Osteocyte (in vitro differentiated cells): ENCODE measurements around the gene PPWD1. TPM values are rescaled to one million over a fixed set of nuclear protein-coding genes. Genes with fewer than 3 reads are reported as not detected.
"Not testable (repeated sequence)": the region's sequence is repeated elsewhere in the genome, so short reads cannot be mapped to it uniquely, and the experiment has no call there.

Experiments
- DNase-seq: peaks from one replicate; pipeline ENCODE4 v3.0.0; 2021; ENCODE audit warnings: mixed read lengths; ENCODE audit not compliant: unreplicated experiment; ENCODE audit errors: extremely low spot score
- H3K27ac Mint-ChIP-seq: one replicate; pipeline ENCODE4 v1.8.0; 2021; ENCODE audit warnings: mild to moderate bottlenecking, mixed read lengths; ENCODE audit not compliant: unreplicated experiment
- H3K27me3 Mint-ChIP-seq: one replicate; pipeline ENCODE4 v1.8.0; 2021; ENCODE audit warnings: mixed read lengths; ENCODE audit not compliant: unreplicated experiment
- H3K36me3 Mint-ChIP-seq: one replicate; pipeline ENCODE4 v1.8.0; 2021; ENCODE audit warnings: mixed read lengths; ENCODE audit not compliant: unreplicated experiment
- H3K4me1 Mint-ChIP-seq: one replicate; pipeline ENCODE4 v1.8.0; 2021; ENCODE audit warnings: mixed read lengths; ENCODE audit not compliant: unreplicated experiment
- H3K4me3 Mint-ChIP-seq: one replicate; pipeline ENCODE4 v1.8.0; 2021; ENCODE audit warnings: mild to moderate bottlenecking, moderate library complexity, mixed read lengths; ENCODE audit not compliant: unreplicated experiment
- H3K9me3 Mint-ChIP-seq: one replicate; pipeline ENCODE4 v1.8.0; 2021; ENCODE audit warnings: mixed read lengths; ENCODE audit not compliant: unreplicated experiment
- total RNA-seq: library from RNA; stranded (reverse); gene quantifications from 2 replicates; pipeline ENCODE4 v1.2.1, GENCODE V29; 2021
- TF ChIP-seq, protein P1 (sequence below): fragments of 200-600 bp; sonication (generic); IDR thresholded peaks from 2 replicates; pipeline ENCODE4 v1.5.0; 2021; ENCODE audit warnings: antibody characterized with exemption, mild to moderate bottlenecking, moderate library complexity

Gene PPWD1
- total RNA-seq, 1 donor from 2014 or later, result 33.2 TPM

GRCh38 chr5:65612298-65612907 lies 49.3 kb downstream of the PPWD1 start:
- no peak overlapping the region for H3K4me3 Mint-ChIP-seq
- no peaks in the 10 kb centered on the region for H3K4me1 Mint-ChIP-seq
- TF ChIP-seq, protein P1, sequence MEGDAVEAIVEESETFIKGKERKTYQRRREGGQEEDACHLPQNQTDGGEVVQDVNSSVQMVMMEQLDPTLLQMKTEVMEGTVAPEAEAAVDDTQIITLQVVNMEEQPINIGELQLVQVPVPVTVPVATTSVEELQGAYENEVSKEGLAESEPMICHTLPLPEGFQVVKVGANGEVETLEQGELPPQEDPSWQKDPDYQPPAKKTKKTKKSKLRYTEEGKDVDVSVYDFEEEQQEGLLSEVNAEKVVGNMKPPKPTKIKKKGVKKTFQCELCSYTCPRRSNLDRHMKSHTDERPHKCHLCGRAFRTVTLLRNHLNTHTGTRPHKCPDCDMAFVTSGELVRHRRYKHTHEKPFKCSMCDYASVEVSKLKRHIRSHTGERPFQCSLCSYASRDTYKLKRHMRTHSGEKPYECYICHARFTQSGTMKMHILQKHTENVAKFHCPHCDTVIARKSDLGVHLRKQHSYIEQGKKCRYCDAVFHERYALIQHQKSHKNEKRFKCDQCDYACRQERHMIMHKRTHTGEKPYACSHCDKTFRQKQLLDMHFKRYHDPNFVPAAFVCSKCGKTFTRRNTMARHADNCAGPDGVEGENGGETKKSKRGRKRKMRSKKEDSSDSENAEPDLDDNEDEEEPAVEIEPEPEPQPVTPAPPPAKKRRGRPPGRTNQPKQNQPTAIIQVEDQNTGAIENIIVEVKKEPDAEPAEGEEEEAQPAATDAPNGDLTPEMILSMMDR, result no peak
- peaks cover 59% of the 10 kb centered on the region for H3K36me3 Mint-ChIP-seq
- DNase-seq, result no peak
- H3K9me3 Mint-ChIP-seq, result no peaks in the 10 kb centered on the region
- no peak overlapping the region for H3K27ac Mint-ChIP-seq
- no peaks in the 10 kb centered on the region for H3K27me3 Mint-ChIP-seq

GRCh38 chr5:65620021-65620420 lies 56.9 kb downstream of the PPWD1 start:
- peaks cover 17% of the 10 kb centered on the region for H3K4me1 Mint-ChIP-seq
- no peaks in the 10 kb centered on the region for H3K27me3 Mint-ChIP-seq
- TF ChIP-seq, protein P1, result no peak
- H3K4me3 Mint-ChIP-seq, result no peak overlapping the region
- peaks cover 10% of the 10 kb centered on the region for H3K36me3 Mint-ChIP-seq
- H3K9me3 Mint-ChIP-seq, result no peaks in the 10 kb centered on the region
- no peak for DNase-seq
- H3K27ac Mint-ChIP-seq, result no peak overlapping the region

- not testable (repeated sequence) for H3K27ac Mint-ChIP-seq, H3K36me3 Mint-ChIP-seq, H3K9me3 Mint-ChIP-seq, DNase-seq, H3K27me3 Mint-ChIP-seq
- Mint-ChIP-seq H3K4me3 (peak overlapping the region; percentile 99), H3K4me1 (peaks cover 28% of the 10 kb centered on the region)
These were observed 58.9 kb downstream of the PPWD1 start for GRCh38 chr5:65621961-65622360.

DNA sequence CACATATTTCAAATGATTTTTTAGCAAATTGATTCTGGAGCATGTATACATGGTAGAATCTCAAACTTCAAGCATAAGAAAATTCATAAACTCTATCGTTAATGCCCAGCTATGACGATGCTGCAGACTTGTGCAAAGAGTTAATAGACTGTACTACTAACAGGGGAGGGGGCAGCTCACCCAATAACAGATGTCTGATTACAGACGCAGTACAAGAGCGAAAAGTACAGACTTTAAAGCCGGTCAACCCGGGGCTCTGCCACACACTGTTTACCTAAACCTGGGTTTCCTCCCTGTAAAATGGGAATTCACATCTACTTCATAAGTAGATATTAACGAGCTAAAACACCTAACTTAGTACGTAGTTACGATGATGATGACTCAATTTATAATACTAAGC lies 60.4 kb downstream of the PPWD1 start:
- no peaks in the 10 kb centered on the region for H3K9me3 Mint-ChIP-seq
- H3K4me3 Mint-ChIP-seq, result peak overlapping the region; percentile 99
- TF ChIP-seq, protein P1, result no peak
- peak overlapping the region; percentile 94 for H3K27ac Mint-ChIP-seq
- no peaks in the 10 kb centered on the region for H3K27me3 Mint-ChIP-seq
- H3K36me3 Mint-ChIP-seq, result peaks cover 5% of the 10 kb centered on the region
- DNase-seq, result no peak
- H3K4me1 Mint-ChIP-seq, result peaks cover 31% of the 10 kb centered on the region

- H3K4me1 Mint-ChIP-seq, result peaks cover 31% of the 10 kb centered on the region
- TF ChIP-seq, protein P1, result peak; percentile 4
- H3K4me3 Mint-ChIP-seq, result peak within 1 kb of the TSS; percentile 99
- peak within 1 kb of the TSS; percentile 94 for H3K27ac Mint-ChIP-seq
- peak; percentile 97 for DNase-seq
- H3K9me3 Mint-ChIP-seq, result no peaks in the 10 kb centered on the region
- no peaks in the 10 kb centered on the region for H3K27me3 Mint-ChIP-seq
- H3K36me3 Mint-ChIP-seq, result peaks cover 5% of the 10 kb centered on the region
These were observed 61.0 kb downstream of the PPWD1 start, which contains the start of gene TRIM23 for GRCh38 chr5:65624025-65624570. TSS of gene TRIM23 (minus strand) at chr5:65624333. CDS start at chr5:65624274, 59 bp downstream.
